Keratinocyte (primary cell): ENCODE data around the gene TLN1. TPM values are rescaled to one million over a fixed set of nuclear protein-coding genes. Genes with fewer than 3 reads are reported as not detected.

Experiments
- DNase-seq: peaks from one replicate; pipeline ENCODE4 v3.0.0-alpha.2; 2011; ENCODE audit warnings: low read depth, missing footprints, low spot score
- FAIRE-seq: peaks from 2 replicates; lab custom pipeline; 2011; peaks lifted over from hg19 to GRCh38; lab: Jason Lieb, UNC
- H2AFZ ChIP-seq: 2 replicates; pipeline ENCODE4 v1.6.0; 2012; ENCODE audit warnings: low read length, control low read depth, inconsistent platforms; ENCODE audit not compliant: control insufficient read depth
- H3K27ac ChIP-seq: 2 replicates; pipeline ENCODE4 v1.5.1; 2011; ENCODE audit warnings: low read length; ENCODE audit not compliant: control insufficient read depth, insufficient read depth
- H3K27me3 ChIP-seq: 3 replicates; pipeline ENCODE4 v1.6.0; 2011; ENCODE audit warnings: low read length; ENCODE audit not compliant: control insufficient read depth, insufficient read depth; ENCODE audit errors: extremely low read depth
- H3K36me3 ChIP-seq, 2 experiments: 2 replicates in 1 of 2; 3 replicates in 1 of 2; pipeline ENCODE4 v1.5.1; 2011; ENCODE audit warnings: low read length in 2 of 2, mild to moderate bottlenecking in 1 of 2; ENCODE audit not compliant: control insufficient read depth in 2 of 2, insufficient read depth in 2 of 2; ENCODE audit errors: extremely low read depth in 1 of 2
- H3K4me1 ChIP-seq: 3 replicates; pipeline ENCODE4 v1.5.1; 2011; ENCODE audit warnings: low read length; ENCODE audit not compliant: control insufficient read depth, insufficient read depth; ENCODE audit errors: extremely low read depth
- H3K4me2 ChIP-seq: 3 replicates; pipeline ENCODE4 v1.6.0; 2011; ENCODE audit warnings: low read depth, low read length; ENCODE audit not compliant: control insufficient read depth, insufficient read depth; ENCODE audit errors: extremely low read depth
- H3K4me3 ChIP-seq, 3 experiments: fragments of 200-600 bp in 1 of 3; sonication (generic) in 1 of 3; 2 replicates in 2 of 3; 3 replicates in 1 of 3; pipeline ENCODE4 v1.5.1; 2011 to 2016; ENCODE audit warnings: low read length in 3 of 3, mild to moderate bottlenecking in 3 of 3, control low read depth in 2 of 3, inconsistent platforms in 1 of 3, low read depth in 1 of 3, mixed read lengths in 1 of 3, mixed run types in 1 of 3, moderate library complexity in 1 of 3; ENCODE audit not compliant: control insufficient read depth in 2 of 3, insufficient read depth in 2 of 3; ENCODE audit errors: extremely low read depth in 1 of 3
- H3K79me2 ChIP-seq: 2 replicates; pipeline ENCODE4 v1.6.0; 2012; ENCODE audit warnings: low read length; ENCODE audit not compliant: control insufficient read depth, insufficient read depth
- H3K9ac ChIP-seq: 3 replicates; pipeline ENCODE4 v1.6.0; 2011; ENCODE audit warnings: low read length; ENCODE audit not compliant: control insufficient read depth, insufficient read depth; ENCODE audit errors: extremely low read depth
- H3K9me1 ChIP-seq: 3 replicates; pipeline ENCODE4 v1.6.0; 2011; ENCODE audit warnings: low read length; ENCODE audit not compliant: control insufficient read depth, insufficient read depth; ENCODE audit errors: extremely low read depth
- H3K9me3 ChIP-seq: 2 replicates; pipeline ENCODE4 v1.5.1; 2012; ENCODE audit warnings: low read depth, low read length; ENCODE audit not compliant: control insufficient read depth
- H4K20me1 ChIP-seq: 3 replicates; pipeline ENCODE4 v1.6.0; 2011; ENCODE audit warnings: low read length; ENCODE audit not compliant: control insufficient read depth, insufficient read depth; ENCODE audit errors: extremely low read depth
- EZH2 ChIP-seq: IDR thresholded peaks from one replicate; pipeline ENCODE4 v1.6.1; 2012; ENCODE audit warnings: inconsistent platforms, mild to moderate bottlenecking, low read length, moderate library complexity
- dilution Hi-C: fragments of 300-500 bp; cut with MboI; formaldehyde crosslinking; loops from one replicate; pipeline ENCODE4 v1.7.0; 2020; ENCODE audit warnings: low sequenced_read_pairs; ENCODE audit not compliant: extremely low pct_ligation_motif_present
- polyA plus RNA-seq, 5 experiments: library from polyadenylated mRNA; depleted of rRNA in 3 of 5; stranded (reverse) in 3 of 5; stranded (forward) in 1 of 5; unstranded in 1 of 5; fragments of >200 nt; gene quantifications; 1 replicate in 1 of 5; 2 replicates in 3 of 5; 3 replicates in 1 of 5; pipeline versions ENCODE4 v1.2.1 to v1.2.3, GENCODE V29; 2011 to 2012; ENCODE audit warnings: missing spikeins in 2 of 5, low read depth in 1 of 5, low replicate concordance in 1 of 5
- TF ChIP-seq, protein P1 (sequence below), 3 experiments: IDR thresholded peaks in 1 of 3; conservative IDR thresholded peaks in 1 of 3; optimal IDR thresholded peaks in 1 of 3; 2 replicates in 2 of 3; 3 replicates in 1 of 3; pipeline versions ENCODE3 to v1.5.1; 2011; ENCODE audit warnings: low read length in 3 of 3, mild to moderate bottlenecking in 3 of 3, moderate library complexity in 2 of 3, control low read depth in 1 of 3, inconsistent platforms in 1 of 3; ENCODE audit not compliant: insufficient read depth in 2 of 3; ENCODE audit errors: extremely low read depth in 1 of 3

Gene TLN1
- polyA plus RNA-seq, 1 donor (not counting 4 experiments of a cell fraction or from before 2014, with no cell fraction given), result 53.0 TPM

DNA sequence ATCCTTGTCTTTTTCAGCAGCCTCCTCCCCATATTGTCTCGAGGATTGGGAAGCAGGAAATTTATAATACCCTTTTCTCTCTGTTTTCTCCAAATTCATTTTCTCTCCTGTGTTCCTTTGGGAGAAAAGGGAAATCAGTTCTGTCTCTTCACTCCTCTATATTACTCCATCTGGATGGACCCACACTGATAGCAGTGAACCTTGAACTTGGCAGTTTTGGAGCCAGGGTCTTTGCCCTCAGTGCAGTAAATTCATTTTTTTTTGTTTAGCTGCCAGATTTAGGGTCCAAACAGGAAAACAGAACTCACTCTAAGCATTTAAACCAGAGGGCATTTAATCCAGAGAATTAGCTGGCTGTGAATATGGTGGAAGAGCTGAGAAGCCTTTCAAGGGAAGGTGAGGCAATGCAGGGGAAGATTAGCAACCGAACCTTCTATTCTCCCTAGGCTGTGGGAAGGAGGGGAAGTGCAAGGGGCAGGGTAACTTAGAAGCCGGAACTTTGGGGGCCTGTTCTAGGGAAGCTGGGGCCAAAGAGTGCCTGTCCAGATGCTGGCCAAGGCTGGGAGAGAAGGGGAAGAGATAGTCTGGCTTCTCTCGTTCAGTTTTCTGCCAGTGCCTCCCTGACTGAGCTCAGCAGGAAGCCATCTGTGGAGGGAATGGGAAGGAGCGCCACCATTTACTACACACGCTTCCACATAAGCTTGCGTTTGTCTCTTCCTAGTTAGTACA, 43.1 kb upstream of the TLN1 start:
- Histone ChIP-seq H3K4me1 (peaks cover 11% of the 10 kb centered on the region), H3K27me3 (no peaks in the 10 kb centered on the region), H3K9ac (no peak overlapping the region), H3K36me3 (no peaks in the 10 kb centered on the region), H3K79me2 (no peaks in the 10 kb centered on the region), H3K4me3 (no peak overlapping the region), H3K4me2 (no peak overlapping the region), H3K9me3 (no peaks in the 10 kb centered on the region), H3K27ac (no peak overlapping the region), H2AFZ (no peak overlapping the region), H3K9me1 (no peaks in the 10 kb centered on the region), H4K20me1 (no peaks in the 10 kb centered on the region)
- dilution Hi-C loops, result no loop called here
- TF ChIP-seq, protein P1, sequence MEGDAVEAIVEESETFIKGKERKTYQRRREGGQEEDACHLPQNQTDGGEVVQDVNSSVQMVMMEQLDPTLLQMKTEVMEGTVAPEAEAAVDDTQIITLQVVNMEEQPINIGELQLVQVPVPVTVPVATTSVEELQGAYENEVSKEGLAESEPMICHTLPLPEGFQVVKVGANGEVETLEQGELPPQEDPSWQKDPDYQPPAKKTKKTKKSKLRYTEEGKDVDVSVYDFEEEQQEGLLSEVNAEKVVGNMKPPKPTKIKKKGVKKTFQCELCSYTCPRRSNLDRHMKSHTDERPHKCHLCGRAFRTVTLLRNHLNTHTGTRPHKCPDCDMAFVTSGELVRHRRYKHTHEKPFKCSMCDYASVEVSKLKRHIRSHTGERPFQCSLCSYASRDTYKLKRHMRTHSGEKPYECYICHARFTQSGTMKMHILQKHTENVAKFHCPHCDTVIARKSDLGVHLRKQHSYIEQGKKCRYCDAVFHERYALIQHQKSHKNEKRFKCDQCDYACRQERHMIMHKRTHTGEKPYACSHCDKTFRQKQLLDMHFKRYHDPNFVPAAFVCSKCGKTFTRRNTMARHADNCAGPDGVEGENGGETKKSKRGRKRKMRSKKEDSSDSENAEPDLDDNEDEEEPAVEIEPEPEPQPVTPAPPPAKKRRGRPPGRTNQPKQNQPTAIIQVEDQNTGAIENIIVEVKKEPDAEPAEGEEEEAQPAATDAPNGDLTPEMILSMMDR (optimal IDR thresholded peaks at IDR 0.05 in 1 of 3, IDR thresholded peaks at IDR 0.05 in 1 of 3, conservative IDR thresholded peaks at IDR 0.05 in 1 of 3; ENCODE audit: extremely low read depth in 1 of 3, insufficient read depth in 2 of 3, low read length in 3 of 3), result no peak
- no peak for TF ChIP-seq EZH2
- FAIRE-seq (no peak), DNase-seq (no peak)

DNA sequence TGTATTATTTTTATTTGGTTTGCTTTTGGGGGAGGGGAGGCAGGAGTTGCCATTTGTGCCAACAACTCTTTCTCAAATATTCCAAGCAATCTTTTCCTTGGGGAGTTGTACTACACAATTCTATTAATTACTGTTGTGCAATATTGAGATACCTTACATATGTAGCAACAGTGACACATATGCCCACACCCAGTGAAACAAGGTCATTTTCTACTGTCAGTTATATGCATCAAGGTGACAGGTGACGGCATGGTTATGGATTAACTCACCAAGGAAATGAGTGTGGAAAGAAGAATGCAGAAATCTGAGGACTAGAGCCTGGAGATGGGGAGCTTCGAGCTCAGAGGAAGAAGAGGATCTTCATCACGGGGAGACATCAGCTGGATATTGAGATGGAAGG, 39.9 kb upstream of the TLN1 start:
- DNase-seq (no peak), FAIRE-seq (no peak)
- Histone ChIP-seq H3K27ac (no peak overlapping the region), H3K79me2 (no peaks in the 10 kb centered on the region), H3K27me3 (no peaks in the 10 kb centered on the region), H3K9me1 (no peaks in the 10 kb centered on the region), H3K36me3 (no peaks in the 10 kb centered on the region), H3K9ac (no peak overlapping the region), H2AFZ (no peak overlapping the region), H3K9me3 (no peaks in the 10 kb centered on the region), H3K4me1 (peaks cover 11% of the 10 kb centered on the region), H3K4me2 (peak overlapping the region; percentile 8), H3K4me3 (no peak overlapping the region), H4K20me1 (no peaks in the 10 kb centered on the region)
- dilution Hi-C loops, result no loop called here
- TF ChIP-seq, protein P1 (optimal IDR thresholded peaks at IDR 0.05 in 1 of 3, IDR thresholded peaks at IDR 0.05 in 1 of 3, conservative IDR thresholded peaks at IDR 0.05 in 1 of 3; ENCODE audit: extremely low read depth in 1 of 3, insufficient read depth in 2 of 3, low read length in 3 of 3), result no peak
- no peak for TF ChIP-seq EZH2
